ENCODE data around the gene C5orf15. TPM values are rescaled to one million over a fixed set of nuclear protein-coding genes. Genes with fewer than 3 reads are reported as not detected.
"Not testable (repeated sequence)": the region's sequence is repeated elsewhere in the genome, so short reads cannot be mapped to it uniquely, and the experiment has no call there.

C5orf15 gene
- total RNA-seq, 1 donor from 2014 or later, result 70.2 TPM

- Histone ChIP-seq H3K36me3 (ENCODE audit: control insufficient read depth, insufficient read depth, low read length) (no peaks in the 10 kb centered on the region), H3K27me3 (ENCODE audit: control insufficient read depth, insufficient read depth, low read length) (no peaks in the 10 kb centered on the region), H3K4me3 (ENCODE audit: low read depth, low read length) (no peak overlapping the region)
- TF ChIP-seq CTCF (IDR thresholded peaks at IDR 0.05; ENCODE audit: insufficient read depth, low read length, poor library complexity, severe bottlenecking), result no peak
- DNase-seq (ENCODE audit: low read depth), result no peak
These were observed 13.3 kb upstream of the C5orf15 start for GRCh38 chr5:133981714-133982113.

GRCh38 chr5:133980652-133981051, 12.2 kb upstream of the C5orf15 start:
- Histone ChIP-seq H3K36me3 (ENCODE audit: control insufficient read depth, insufficient read depth, low read length) (no peaks in the 10 kb centered on the region), H3K4me3 (ENCODE audit: low read depth, low read length) (no peak overlapping the region), H3K27me3 (ENCODE audit: control insufficient read depth, insufficient read depth, low read length) (no peaks in the 10 kb centered on the region)
- no peak for DNase-seq (ENCODE audit: low read depth)
- TF ChIP-seq CTCF (IDR thresholded peaks at IDR 0.05; ENCODE audit: insufficient read depth, low read length, poor library complexity, severe bottlenecking), result no peak

- Histone ChIP-seq H3K4me3 (ENCODE audit: low read depth, low read length) (no peak overlapping the region), H3K27me3 (ENCODE audit: control insufficient read depth, insufficient read depth, low read length) (no peaks in the 10 kb centered on the region), H3K36me3 (ENCODE audit: control insufficient read depth, insufficient read depth, low read length) (no peaks in the 10 kb centered on the region)
- no peak for TF ChIP-seq CTCF (IDR thresholded peaks at IDR 0.05; ENCODE audit: insufficient read depth, low read length, poor library complexity, severe bottlenecking)
- DNase-seq (ENCODE audit: low read depth), result no peak
These were observed 10.5 kb upstream of the C5orf15 start for GRCh38 chr5:133978943-133979342.

DNA sequence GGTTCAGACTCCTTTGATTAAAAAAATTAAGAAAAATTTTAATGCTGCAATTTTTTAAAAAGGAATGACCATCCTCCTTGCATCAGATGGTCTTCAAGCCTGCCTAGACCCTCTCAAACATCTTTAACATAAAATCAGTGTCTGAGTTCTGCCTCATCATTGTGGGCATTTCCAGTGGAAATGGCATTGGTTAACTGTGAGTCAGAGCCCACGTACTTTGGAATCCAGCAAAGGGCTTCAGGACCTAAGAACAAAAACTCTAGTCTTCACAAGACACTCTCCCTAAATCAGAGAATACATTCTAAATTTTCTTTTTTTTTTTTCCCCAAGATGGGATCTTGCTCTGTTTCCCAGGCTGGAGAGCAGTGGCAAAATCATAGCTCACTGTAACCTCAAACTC, 9.4 kb upstream of the C5orf15 start:
- Histone ChIP-seq H3K4me3 (ENCODE audit: low read depth, low read length) (no peak overlapping the region), H3K27me3 (ENCODE audit: control insufficient read depth, insufficient read depth, low read length) (no peaks in the 10 kb centered on the region), H3K36me3 (ENCODE audit: control insufficient read depth, insufficient read depth, low read length) (no peaks in the 10 kb centered on the region)
- DNase-seq (ENCODE audit: low read depth), result no peak
- TF ChIP-seq CTCF (IDR thresholded peaks at IDR 0.05; ENCODE audit: insufficient read depth, low read length, poor library complexity, severe bottlenecking), result no peak

- no peak for DNase-seq (ENCODE audit: low read depth)
- H3K36me3 ChIP-seq (ENCODE audit: control insufficient read depth, insufficient read depth, low read length), result no peaks in the 10 kb centered on the region
- H3K4me3 ChIP-seq (ENCODE audit: low read depth, low read length), result no peak overlapping the region
- TF ChIP-seq CTCF (IDR thresholded peaks at IDR 0.05; ENCODE audit: insufficient read depth, low read length, poor library complexity, severe bottlenecking), result no peak
- H3K27me3 ChIP-seq (ENCODE audit: control insufficient read depth, insufficient read depth, low read length), result no peaks in the 10 kb centered on the region
These were observed 8.8 kb upstream of the C5orf15 start for GRCh38 chr5:133977161-133977787.

GRCh38 chr5:133975546-133975945, 7.1 kb upstream of the C5orf15 start:
- DNase-seq (ENCODE audit: low read depth); H3K4me3 ChIP-seq (ENCODE audit: low read depth, low read length); H3K36me3 ChIP-seq (ENCODE audit: control insufficient read depth, insufficient read depth, low read length); H3K27me3 ChIP-seq (ENCODE audit: control insufficient read depth, insufficient read depth, low read length): not testable (repeated sequence)

Measured in kidney epithelial cell (primary cell).